ENCODE results near the gene PHKG1. TPM values are rescaled to one million over a fixed set of nuclear protein-coding genes. Genes with fewer than 3 reads are reported as not detected.

PHKG1 gene
- total and polyA plus RNA-seq, 2 of the 8 experiments (the other 6 are each of a cell fraction or from before 2014, with no cell fraction given): 0.03 to 0.61 TPM

DNA sequence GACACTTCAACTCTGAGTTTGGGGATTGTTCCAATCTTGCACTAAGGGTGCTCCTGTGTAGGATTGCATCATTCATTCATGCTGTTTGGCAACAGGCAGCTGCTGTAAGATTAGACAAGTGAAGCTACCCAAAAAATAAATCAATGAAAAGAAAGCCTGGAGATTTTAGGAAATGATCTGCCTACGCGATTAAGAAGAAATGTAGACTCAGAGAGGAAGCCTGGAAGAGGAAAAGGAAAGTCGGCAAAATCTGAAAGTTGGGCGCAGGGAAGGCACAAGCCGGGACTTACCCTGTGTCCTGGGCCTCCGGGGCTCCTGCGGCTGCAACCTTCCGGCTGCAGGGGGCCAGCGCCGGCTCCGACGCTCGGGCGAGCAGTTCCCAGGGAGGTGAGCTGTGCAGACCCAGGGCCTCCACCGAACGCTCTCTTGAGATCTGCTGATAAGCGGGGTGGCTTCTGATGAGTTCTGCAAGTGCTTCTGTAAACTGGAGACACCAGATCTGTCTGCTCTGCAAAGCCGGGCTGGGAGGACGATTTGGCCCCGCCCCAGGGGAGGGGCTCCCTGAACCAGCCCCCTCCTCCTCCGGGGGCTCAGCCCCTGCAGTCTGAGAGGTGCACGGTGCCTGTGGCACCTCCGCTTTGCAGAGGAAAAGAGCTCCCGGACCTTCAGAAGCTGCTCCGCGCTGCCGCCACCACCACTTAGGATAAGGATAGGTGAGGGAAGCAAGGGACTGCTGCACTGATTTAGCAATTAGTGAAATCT, 58.9 kb downstream of the PHKG1 start (continued):
- TF ChIP-seq CREB1 (IDR thresholded peaks at IDR 0.05): no peak
- TF ChIP-seq GABPA (IDR thresholded peaks at IDR 0.05; ENCODE audit: borderline replicate concordance, insufficient read depth, low read length): 0 out of 2 replicates have a peak, but pooled peaks have one; percentile 20
- TF ChIP-seq, protein P1, sequence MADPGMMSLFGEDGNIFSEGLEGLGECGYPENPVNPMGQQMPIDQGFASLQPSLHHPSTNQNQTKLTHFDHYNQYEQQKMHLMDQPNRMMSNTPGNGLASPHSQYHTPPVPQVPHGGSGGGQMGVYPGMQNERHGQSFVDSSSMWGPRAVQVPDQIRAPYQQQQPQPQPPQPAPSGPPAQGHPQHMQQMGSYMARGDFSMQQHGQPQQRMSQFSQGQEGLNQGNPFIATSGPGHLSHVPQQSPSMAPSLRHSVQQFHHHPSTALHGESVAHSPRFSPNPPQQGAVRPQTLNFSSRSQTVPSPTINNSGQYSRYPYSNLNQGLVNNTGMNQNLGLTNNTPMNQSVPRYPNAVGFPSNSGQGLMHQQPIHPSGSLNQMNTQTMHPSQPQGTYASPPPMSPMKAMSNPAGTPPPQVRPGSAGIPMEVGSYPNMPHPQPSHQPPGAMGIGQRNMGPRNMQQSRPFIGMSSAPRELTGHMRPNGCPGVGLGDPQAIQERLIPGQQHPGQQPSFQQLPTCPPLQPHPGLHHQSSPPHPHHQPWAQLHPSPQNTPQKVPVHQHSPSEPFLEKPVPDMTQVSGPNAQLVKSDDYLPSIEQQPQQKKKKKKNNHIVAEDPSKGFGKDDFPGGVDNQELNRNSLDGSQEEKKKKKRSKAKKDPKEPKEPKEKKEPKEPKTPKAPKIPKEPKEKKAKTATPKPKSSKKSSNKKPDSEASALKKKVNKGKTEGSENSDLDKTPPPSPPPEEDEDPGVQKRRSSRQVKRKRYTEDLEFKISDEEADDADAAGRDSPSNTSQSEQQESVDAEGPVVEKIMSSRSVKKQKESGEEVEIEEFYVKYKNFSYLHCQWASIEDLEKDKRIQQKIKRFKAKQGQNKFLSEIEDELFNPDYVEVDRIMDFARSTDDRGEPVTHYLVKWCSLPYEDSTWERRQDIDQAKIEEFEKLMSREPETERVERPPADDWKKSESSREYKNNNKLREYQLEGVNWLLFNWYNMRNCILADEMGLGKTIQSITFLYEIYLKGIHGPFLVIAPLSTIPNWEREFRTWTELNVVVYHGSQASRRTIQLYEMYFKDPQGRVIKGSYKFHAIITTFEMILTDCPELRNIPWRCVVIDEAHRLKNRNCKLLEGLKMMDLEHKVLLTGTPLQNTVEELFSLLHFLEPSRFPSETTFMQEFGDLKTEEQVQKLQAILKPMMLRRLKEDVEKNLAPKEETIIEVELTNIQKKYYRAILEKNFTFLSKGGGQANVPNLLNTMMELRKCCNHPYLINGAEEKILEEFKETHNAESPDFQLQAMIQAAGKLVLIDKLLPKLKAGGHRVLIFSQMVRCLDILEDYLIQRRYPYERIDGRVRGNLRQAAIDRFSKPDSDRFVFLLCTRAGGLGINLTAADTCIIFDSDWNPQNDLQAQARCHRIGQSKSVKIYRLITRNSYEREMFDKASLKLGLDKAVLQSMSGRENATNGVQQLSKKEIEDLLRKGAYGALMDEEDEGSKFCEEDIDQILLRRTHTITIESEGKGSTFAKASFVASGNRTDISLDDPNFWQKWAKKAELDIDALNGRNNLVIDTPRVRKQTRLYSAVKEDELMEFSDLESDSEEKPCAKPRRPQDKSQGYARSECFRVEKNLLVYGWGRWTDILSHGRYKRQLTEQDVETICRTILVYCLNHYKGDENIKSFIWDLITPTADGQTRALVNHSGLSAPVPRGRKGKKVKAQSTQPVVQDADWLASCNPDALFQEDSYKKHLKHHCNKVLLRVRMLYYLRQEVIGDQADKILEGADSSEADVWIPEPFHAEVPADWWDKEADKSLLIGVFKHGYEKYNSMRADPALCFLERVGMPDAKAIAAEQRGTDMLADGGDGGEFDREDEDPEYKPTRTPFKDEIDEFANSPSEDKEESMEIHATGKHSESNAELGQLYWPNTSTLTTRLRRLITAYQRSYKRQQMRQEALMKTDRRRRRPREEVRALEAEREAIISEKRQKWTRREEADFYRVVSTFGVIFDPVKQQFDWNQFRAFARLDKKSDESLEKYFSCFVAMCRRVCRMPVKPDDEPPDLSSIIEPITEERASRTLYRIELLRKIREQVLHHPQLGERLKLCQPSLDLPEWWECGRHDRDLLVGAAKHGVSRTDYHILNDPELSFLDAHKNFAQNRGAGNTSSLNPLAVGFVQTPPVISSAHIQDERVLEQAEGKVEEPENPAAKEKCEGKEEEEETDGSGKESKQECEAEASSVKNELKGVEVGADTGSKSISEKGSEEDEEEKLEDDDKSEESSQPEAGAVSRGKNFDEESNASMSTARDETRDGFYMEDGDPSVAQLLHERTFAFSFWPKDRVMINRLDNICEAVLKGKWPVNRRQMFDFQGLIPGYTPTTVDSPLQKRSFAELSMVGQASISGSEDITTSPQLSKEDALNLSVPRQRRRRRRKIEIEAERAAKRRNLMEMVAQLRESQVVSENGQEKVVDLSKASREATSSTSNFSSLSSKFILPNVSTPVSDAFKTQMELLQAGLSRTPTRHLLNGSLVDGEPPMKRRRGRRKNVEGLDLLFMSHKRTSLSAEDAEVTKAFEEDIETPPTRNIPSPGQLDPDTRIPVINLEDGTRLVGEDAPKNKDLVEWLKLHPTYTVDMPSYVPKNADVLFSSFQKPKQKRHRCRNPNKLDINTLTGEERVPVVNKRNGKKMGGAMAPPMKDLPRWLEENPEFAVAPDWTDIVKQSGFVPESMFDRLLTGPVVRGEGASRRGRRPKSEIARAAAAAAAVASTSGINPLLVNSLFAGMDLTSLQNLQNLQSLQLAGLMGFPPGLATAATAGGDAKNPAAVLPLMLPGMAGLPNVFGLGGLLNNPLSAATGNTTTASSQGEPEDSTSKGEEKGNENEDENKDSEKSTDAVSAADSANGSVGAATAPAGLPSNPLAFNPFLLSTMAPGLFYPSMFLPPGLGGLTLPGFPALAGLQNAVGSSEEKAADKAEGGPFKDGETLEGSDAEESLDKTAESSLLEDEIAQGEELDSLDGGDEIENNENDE (IDR thresholded peaks at IDR 0.05; ENCODE audit: insufficient replicate concordance, low read length): no peak
- no peak for TF ChIP-seq EP300 (IDR thresholded peaks at IDR 0.05; ENCODE audit: borderline replicate concordance in 1 of 2, low read depth in 2 of 2, low read length in 2 of 2)
- TF ChIP-seq RFX5 (IDR thresholded peaks at IDR 0.05; ENCODE audit: borderline replicate concordance, low read depth, low read length): no peak
- no peak for TF ChIP-seq TEAD4 (IDR thresholded peaks at IDR 0.05; ENCODE audit: low read depth, low read length)
- peak; percentile 96 for TF ChIP-seq CEBPB (IDR thresholded peaks at IDR 0.05; ENCODE audit: low read depth, low read length)

Measured in H1 (cell line).